ENCODE measurements around the gene CRABP1. TPM values are rescaled to one million over a fixed set of nuclear protein-coding genes. Genes with fewer than 3 reads are reported as not detected.

Gene CRABP1
- total and polyA plus RNA-seq, 10 of the 15 experiments (the other 5 are each of a cell fraction or from before 2014, with no cell fraction given), result 0.21 to 0.41 TPM; not detected in 8

DNA sequence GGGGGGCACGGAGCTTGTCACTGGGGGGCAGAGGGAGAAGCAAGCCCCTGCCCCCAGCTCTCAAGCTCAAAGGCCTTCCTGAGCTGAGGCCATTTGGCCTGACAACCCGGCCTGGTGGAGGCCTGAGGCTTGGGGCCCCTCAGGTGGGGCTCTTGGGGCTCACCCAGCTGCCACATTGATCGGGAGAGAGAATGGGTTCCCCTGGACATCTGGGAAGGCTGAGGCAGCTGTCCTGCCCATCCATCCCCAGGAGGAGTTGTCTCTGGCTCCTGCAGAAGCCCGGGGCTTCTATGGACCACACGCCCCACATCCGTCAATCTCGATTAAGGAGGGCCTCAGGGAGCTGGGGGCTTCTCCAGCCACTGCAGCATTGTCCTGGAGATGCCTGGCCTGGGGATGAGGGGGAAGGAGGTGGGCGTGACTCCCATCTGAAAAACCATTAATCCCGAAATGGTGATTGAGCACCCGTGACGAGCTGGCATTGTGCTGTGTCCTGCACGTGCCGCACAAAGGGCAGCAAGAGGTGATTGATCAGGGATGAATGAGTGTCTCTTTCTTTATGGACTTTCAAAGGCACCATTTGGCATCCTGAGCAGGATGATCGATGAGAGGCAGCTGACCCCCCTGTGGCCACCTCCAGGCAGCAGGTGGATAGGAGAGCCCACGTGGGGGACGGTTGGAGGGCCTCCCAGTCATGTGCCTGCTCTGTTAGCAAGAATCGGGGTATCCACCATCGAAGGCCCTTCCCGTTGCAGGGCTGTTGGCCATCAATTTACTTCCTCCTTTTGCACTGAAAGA is 17.2 kb upstream of the CRABP1 start:
- ChIA-PET SMC1A (ENCODE audit: uncharacterized antibody, unreplicated experiment) (interaction anchor here (1.3 kb wide), 1 partner anchor 100 kb away, joined by 3 read pairs; no protein-coding TSS in a partner anchor), RAD21 (ENCODE audit: unreplicated experiment) (no interaction called here), CTCF (interaction anchor here (0.5 kb wide), 1 partner anchor 263 kb away, joined by 3 read pairs; no protein-coding TSS in a partner anchor), POLR2A (interaction anchor here (0.5 kb wide), 1 partner anchor 235 kb away, joined by 3 read pairs; no protein-coding TSS in a partner anchor)
- H3K79me2 ChIP-seq (ENCODE audit: control insufficient read depth, insufficient read depth, low read length), result no peaks in the 10 kb centered on the region
- FAIRE-seq (no peak), DNase-seq (ENCODE audit: low read depth, low spot score) (no peak), ATAC-seq (no peak)
- intact Hi-C loops (cut with micrococcal nuclease; ENCODE audit: unreplicated experiment) (no loop called here), in situ Hi-C loops (cut with MboI) (no loop called here)
- 0 out of 4 replicates have a peak, but pooled peaks cover 0 to 1% of the 10 kb centered on the region in 2 experiments for H3K27me3 ChIP-seq (replicated peaks in 1 of 2; ENCODE audit: control insufficient read depth in 2 of 2, insufficient read depth in 2 of 2, low read length in 1 of 2)
- H2AFZ ChIP-seq (ENCODE audit: control insufficient read depth, low read depth, low read length), result no peak overlapping the region
- H3K36me3 ChIP-seq (ENCODE audit: control insufficient read depth in 2 of 2, insufficient read depth in 2 of 2, low read length in 1 of 2), result no peaks in the 10 kb centered on the region
- no peaks in the 10 kb centered on the region for H3K4me1 ChIP-seq (ENCODE audit: control insufficient read depth, insufficient read depth, low read length)
- H3K4me2 ChIP-seq (ENCODE audit: control insufficient read depth, insufficient read depth), result no peak overlapping the region
- 50% methylated on average over 19 of the region's 19 CpGs for WGBS (ENCODE audit: insufficient coverage, insufficient replicate concordance, low lambda C conversion rate, missing lambda C conversion rate)
- H3K4me3 ChIP-seq, result no peak overlapping the region
- H3K9me3 ChIP-seq (replicated peaks; ENCODE audit: control insufficient read depth, insufficient read depth, low read length), result no peaks in the 10 kb centered on the region
- no peaks in the 10 kb centered on the region for H4K20me1 ChIP-seq (ENCODE audit: control insufficient read depth, insufficient read depth)
- BruUV-seq (replicated peaks), result no TSS peak
- no peak overlapping the region for H3K9ac ChIP-seq (ENCODE audit: control insufficient read depth, insufficient read depth, low read length)
- H3K27ac ChIP-seq (ENCODE audit: control insufficient read depth, insufficient read depth), result no peak overlapping the region
- TF ChIP-seq, protein P1, sequence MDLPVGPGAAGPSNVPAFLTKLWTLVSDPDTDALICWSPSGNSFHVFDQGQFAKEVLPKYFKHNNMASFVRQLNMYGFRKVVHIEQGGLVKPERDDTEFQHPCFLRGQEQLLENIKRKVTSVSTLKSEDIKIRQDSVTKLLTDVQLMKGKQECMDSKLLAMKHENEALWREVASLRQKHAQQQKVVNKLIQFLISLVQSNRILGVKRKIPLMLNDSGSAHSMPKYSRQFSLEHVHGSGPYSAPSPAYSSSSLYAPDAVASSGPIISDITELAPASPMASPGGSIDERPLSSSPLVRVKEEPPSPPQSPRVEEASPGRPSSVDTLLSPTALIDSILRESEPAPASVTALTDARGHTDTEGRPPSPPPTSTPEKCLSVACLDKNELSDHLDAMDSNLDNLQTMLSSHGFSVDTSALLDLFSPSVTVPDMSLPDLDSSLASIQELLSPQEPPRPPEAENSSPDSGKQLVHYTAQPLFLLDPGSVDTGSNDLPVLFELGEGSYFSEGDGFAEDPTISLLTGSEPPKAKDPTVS (IDR thresholded peaks at IDR 0.05; ENCODE audit: low read depth, low read length), result no peak
- TF ChIP-seq CHD1 (IDR thresholded peaks at IDR 0.05; ENCODE audit: low read depth, low read length), result no peak
- TF ChIP-seq, protein P2, sequence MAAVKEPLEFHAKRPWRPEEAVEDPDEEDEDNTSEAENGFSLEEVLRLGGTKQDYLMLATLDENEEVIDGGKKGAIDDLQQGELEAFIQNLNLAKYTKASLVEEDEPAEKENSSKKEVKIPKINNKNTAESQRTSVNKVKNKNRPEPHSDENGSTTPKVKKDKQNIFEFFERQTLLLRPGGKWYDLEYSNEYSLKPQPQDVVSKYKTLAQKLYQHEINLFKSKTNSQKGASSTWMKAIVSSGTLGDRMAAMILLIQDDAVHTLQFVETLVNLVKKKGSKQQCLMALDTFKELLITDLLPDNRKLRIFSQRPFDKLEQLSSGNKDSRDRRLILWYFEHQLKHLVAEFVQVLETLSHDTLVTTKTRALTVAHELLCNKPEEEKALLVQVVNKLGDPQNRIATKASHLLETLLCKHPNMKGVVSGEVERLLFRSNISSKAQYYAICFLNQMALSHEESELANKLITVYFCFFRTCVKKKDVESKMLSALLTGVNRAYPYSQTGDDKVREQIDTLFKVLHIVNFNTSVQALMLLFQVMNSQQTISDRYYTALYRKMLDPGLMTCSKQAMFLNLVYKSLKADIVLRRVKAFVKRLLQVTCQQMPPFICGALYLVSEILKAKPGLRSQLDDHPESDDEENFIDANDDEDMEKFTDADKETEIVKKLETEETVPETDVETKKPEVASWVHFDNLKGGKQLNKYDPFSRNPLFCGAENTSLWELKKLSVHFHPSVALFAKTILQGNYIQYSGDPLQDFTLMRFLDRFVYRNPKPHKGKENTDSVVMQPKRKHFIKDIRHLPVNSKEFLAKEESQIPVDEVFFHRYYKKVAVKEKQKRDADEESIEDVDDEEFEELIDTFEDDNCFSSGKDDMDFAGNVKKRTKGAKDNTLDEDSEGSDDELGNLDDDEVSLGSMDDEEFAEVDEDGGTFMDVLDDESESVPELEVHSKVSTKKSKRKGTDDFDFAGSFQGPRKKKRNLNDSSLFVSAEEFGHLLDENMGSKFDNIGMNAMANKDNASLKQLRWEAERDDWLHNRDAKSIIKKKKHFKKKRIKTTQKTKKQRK (IDR thresholded peaks at IDR 0.05; ENCODE audit: low read depth, low read length), result no peak
- no peak for TF ChIP-seq HDAC2 (IDR thresholded peaks at IDR 0.05)
- TF ChIP-seq, protein P3, sequence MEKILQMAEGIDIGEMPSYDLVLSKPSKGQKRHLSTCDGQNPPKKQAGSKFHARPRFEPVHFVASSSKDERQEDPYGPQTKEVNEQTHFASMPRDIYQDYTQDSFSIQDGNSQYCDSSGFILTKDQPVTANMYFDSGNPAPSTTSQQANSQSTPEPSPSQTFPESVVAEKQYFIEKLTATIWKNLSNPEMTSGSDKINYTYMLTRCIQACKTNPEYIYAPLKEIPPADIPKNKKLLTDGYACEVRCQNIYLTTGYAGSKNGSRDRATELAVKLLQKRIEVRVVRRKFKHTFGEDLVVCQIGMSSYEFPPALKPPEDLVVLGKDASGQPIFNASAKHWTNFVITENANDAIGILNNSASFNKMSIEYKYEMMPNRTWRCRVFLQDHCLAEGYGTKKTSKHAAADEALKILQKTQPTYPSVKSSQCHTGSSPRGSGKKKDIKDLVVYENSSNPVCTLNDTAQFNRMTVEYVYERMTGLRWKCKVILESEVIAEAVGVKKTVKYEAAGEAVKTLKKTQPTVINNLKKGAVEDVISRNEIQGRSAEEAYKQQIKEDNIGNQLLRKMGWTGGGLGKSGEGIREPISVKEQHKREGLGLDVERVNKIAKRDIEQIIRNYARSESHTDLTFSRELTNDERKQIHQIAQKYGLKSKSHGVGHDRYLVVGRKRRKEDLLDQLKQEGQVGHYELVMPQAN (conservative IDR thresholded peaks at IDR 0.05), result no peak
- TF ChIP-seq RFX5 (IDR thresholded peaks at IDR 0.05; ENCODE audit: low read depth, low read length), result no peak
- no peak for TF ChIP-seq BACH1 (IDR thresholded peaks at IDR 0.05; ENCODE audit: borderline replicate concordance)
- TF ChIP-seq, protein P4, sequence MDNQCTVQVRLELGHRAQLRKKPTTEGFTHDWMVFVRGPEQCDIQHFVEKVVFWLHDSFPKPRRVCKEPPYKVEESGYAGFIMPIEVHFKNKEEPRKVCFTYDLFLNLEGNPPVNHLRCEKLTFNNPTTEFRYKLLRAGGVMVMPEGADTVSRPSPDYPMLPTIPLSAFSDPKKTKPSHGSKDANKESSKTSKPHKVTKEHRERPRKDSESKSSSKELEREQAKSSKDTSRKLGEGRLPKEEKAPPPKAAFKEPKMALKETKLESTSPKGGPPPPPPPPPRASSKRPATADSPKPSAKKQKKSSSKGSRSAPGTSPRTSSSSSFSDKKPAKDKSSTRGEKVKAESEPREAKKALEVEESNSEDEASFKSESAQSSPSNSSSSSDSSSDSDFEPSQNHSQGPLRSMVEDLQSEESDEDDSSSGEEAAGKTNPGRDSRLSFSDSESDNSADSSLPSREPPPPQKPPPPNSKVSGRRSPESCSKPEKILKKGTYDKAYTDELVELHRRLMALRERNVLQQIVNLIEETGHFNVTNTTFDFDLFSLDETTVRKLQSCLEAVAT (IDR thresholded peaks at IDR 0.05), result no peak
- no peak for TF ChIP-seq MYB (IDR thresholded peaks at IDR 0.05; ENCODE audit: borderline replicate concordance, low read depth, low read length)
- no peak for TF ChIP-seq SRF (IDR thresholded peaks at IDR 0.05; ENCODE audit: low read depth in 2 of 2, low read length in 2 of 2)

Data from GM12878 (cell line).